DMS53 treated with DMSO at 0.1 percent for 48 hours (cell line): ENCODE results near the gene C19orf53.

Experiments used
- DNase-seq: peaks from one replicate; lab custom pipeline; 2025; ENCODE audit not compliant: unreplicated experiment; lab: John Stamatoyannopoulos, UW

C19orf53 gene

DNA sequence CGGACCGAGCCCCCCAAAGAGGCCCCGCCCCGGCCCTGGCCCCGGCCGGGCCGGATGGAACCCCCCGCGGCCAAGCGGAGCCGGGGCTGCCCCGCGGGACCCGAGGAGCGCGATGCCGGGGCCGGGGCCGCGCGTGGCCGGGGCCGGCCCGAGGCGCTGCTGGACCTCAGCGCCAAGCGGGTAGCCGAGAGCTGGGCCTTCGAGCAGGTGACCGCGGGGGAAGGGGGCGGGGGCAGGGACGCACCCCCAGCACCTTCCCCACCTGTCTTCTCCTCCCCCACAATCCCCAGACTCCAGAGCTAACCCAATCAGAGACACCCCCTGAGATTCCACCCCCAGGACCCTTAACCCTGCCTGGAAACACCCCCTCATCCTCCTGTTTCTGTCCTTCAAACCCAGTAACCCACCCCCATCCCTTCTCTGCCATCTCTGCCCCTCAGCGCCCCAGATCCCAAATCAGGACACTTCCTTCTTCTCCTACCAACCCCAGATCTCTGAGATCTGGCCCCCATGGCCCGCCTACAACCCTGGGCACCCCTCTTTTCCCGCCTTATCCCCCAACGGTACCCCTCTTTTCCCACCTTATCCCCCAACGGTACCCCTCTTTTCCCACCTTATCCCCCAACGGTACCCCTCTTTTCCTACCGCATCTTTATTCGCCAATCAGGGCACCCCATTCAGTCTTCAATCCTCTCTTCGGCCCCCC is 21.5 kb downstream of the C19orf53 start:
- no peak for DNase-seq

DNA sequence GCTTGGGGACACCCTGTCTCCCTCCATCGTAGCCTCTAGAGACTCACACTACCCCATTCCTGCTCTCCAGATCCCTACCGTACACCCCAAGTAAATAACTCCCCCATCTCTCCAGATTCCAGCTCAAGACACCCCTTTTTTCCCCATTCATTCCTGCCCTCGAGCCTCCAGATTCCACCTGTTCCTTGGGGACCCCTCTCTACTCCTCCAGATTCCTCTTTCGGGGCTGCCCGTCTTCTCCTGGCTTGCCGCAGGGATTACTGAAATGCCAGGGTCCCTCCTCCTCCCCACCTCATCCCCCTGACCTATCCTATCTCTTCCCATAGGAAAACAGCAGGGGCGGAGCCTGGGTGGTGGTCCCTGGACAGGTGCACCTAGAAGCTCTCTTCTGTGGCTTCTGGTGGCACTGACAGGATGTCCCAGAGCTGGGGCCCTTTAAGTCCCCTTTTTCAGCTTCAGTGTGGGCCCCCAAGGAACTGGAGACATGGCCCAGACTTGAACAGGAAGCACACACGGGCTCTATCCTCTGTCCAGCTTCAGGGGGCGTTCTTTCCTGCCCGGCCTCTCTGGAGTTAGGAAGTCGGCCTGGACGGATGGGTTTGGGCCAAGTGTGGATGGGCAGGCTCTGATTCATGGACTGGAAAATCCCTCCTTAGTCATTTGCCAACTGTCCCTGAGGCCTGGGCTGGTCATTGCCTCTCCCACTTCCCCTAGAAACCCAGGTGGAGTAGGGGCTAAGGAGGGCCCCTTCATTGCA is 22.2 kb downstream of the C19orf53 start:
- no peak for DNase-seq

DNA sequence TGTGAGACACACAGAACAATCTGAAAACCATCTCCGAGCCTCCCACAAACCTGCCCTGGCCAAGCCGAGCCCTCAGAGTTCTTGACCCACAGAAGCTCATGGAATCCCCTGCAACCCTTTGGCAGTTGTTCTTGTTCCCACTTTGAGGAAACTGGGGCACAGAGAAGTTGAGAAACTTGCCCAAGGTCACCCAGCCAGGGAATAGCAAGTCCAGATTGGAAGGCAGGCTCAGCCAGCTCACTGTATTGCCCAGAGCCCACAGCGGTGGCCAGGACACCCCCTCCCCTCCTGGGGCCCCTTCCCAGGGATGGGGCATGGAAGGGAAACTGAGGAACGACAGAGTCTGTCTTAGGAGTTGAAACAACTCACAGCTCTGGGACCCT is 22.8 kb downstream of the C19orf53 start:
- DNase-seq, result no peak

DNA sequence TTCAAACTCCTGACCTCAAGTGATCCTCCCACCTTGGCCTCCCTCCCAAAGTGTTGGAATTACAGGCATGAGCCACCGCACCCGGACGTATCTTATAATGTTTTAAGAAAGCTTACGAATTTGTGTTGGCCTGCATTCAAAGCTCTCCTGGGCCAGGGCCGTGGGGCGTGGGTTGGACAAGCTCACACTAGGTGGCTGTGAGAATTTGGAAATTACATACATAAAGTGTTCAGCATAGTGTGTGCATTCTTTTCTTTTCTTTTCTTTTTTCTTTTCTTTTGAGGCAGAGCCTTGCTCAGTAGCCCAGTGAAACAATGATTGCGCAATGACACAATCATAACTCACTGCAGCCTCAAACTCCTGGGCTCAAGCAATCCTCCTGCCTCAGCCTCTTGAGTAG is 23.6 kb downstream of the C19orf53 start:
- DNase-seq, result no peak

DNA sequence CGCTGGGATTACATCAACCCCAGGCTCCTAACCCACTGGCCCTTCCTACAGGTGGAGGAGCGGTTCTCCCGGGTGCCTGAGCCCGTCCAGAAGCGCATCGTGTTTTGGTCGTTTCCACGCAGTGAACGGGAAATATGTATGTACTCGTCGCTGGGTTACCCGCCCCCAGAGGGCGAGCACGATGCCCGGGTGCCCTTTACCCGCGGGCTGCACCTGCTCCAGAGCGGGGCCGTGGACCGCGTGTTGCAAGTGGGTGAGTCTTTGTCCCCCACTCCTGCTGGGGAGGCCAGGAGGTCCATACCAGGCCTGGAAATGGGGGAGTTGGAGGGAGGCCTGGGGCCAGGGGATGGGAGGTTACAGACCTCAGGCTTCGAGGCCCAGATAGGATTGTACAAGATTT is 25.4 kb downstream of the C19orf53 start:
- no peak for DNase-seq

DNA sequence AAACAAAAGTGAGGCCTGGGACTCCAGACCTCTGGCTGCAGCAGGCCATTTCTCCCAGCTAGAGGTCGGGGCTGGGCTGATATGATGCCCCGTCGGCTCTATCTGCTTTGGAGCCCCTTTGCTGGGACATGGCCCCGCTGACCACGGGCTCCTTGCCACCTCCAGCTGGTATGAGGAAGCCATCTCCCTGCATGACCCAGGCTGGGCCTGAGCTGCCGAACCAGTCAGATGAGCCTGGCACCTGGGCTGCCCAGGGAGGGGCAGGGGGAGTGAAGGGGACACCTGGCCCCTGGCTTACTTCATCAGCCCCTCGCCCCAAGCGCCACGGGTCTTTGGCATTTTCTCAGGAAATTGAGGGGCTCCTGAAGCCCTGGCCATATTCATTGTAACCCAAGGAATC is 28.8 kb downstream of the C19orf53 start:
- DNase-seq, result no peak

DNA sequence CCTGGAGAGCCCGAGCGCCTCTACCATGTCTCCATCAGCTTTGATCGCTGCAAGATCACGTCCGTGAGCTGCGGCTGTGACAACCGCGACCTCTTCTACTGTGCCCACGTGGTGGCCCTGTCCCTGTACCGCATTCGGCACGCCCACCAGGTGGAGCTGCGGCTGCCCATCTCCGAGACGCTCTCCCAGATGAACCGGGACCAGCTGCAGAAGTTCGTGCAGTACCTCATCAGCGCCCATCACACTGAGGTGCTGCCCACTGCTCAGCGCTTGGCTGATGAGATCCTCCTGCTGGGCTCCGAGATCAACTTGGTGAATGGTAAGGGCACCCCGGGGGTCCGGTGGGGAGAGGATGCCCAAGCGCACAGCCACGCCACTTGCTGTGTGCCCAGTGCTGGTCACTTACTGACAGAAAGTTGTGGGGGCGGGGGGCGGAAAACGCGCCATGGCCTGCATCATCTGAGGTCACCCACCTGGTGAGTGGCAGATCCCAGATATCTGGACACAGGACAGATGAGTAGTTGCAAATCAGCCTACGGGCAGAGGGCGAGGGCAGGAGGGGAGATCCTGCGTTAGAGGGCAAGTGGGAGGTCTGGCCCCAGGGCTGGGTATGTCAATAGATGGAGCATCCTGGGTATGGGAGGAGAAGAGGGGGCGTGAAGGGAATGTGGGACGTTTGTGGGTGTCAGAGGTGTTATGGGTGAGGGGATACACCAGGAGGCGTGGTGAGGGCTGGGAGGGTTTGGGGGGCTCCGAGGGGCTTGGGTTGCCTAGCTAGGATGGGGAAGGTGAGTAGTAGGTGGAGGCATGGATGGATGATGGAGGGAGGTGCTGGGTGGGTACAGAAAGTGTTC is 30.8 kb downstream of the C19orf53 start:
- no peak for DNase-seq

DNA sequence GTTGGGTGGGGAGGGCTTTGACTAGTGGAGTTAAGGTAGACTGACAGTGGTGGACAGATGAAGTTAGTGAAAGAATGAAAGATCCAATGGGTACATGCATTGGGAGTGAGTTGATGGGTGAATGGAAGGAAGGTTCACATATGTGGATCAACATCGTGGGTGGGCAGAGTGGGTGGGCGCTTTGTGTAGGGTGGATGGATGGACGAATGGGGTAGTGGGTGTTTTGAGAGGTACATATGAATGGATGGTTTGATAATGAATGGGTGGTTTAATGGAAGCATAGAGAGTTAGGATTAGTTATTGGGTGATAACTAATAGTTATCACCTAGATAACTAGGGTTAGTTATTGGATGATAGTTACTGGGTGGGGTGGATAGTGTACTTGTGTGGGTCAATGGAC is 32.5 kb downstream of the C19orf53 start:
- DNase-seq, result no peak

DNA sequence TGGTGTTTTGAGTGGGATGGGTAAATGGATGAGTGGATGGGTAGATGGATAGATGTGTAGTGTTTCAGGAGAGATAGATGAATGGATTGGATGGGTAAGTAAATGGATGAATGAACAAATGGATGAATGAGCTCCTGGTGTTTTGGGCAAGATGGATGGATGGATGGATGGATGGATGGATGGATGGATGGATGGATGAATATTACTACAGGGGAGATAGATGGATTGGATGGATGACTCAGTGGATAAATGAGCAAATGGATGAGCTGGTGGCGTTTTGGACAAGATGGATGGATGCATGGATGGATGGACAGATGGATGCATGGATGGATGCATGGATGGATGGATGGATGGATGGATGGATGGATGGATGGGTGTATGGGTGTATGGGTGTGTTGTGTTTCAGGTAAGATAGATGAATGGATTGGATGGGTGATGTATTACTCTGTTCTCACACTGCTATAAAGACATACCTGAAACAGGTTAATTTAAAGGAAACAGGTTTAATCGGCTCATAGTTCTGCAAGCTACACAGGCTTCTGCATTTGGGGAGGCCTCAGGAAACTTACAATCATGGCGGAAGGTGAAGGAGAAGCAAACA is 33.3 kb downstream of the C19orf53 start:
- DNase-seq, result no peak

DNA sequence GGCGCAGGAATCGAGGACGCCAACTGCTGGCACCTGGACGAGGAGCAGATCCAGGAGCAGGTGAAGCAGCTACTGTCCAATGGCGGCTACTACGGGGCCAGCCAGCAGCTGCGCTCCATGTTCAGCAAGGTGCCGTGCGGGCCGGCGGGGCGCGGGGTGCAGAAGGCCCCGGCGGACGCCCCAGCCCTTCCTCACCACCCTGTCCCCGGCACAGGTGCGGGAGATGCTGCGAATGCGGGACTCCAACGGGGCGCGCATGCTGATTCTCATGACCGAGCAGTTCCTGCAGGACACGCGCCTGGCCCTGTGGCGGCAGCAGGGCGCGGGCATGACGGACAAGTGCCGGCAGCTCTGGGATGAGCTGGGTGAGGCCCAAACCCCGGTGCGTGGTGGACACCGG is 34.6 kb downstream of the C19orf53 start:
- no peak for DNase-seq

DNA sequence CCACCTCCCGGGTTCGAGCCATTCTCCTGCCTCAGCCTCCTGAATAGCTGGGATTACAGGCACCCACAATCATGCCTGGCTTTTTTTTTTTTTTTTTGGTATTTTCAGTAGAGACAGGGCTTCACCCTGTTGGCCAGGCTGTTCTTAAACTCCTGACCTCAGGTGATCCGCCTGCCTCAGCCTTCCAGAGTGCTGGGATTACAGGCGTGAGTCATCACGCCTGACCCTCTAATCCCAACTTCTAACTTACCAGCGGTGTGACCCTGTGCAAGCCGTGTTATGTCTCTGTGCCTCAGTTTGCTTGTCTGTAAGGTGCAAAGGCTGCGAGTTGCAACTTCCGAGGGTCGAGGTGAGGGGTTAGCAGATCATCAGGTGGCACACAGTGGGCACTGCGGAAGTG is 38.3 kb downstream of the C19orf53 start:
- no peak for DNase-seq

DNA sequence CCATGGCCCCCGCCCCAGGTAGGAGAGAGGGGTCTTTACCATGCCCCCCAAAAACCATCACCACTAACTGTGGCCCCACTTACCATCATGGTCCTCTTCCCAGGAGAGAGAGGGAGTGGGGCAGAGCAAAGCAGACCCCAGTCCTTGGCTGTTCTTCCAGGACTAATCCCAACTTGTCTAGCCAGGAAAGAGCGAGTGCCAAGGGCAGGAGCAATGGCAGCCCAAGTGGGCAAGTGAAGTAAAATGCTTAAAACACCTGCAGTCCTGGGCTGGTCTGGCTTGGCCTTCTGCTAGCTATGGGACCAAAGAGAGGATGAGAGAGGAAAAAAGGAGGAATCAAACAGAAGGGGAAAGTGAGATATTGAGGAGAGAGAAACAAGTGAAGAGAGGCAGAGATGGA is 38.9 kb downstream of the C19orf53 start:
- DNase-seq, result no peak

DNA sequence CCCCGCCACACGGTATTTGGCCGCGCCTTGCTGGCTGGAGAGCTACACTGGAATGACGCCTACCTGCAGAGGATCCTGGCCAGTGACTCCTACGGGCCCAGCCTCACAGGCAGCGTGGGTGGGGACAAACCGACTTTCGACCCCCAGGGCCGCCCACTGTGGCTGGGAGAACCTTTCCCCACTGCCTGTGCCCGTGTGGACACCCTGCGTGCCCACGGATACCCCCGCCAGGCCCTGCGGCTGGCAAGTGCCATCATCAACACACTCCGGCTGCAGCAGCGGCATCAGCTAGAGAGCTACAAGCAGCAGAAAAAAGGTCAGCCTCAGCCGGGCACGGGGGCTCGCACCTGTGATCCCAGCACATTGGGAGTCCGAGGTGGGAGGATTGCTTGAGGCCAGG is 40.3 kb downstream of the C19orf53 start:
- no peak for DNase-seq

DNA sequence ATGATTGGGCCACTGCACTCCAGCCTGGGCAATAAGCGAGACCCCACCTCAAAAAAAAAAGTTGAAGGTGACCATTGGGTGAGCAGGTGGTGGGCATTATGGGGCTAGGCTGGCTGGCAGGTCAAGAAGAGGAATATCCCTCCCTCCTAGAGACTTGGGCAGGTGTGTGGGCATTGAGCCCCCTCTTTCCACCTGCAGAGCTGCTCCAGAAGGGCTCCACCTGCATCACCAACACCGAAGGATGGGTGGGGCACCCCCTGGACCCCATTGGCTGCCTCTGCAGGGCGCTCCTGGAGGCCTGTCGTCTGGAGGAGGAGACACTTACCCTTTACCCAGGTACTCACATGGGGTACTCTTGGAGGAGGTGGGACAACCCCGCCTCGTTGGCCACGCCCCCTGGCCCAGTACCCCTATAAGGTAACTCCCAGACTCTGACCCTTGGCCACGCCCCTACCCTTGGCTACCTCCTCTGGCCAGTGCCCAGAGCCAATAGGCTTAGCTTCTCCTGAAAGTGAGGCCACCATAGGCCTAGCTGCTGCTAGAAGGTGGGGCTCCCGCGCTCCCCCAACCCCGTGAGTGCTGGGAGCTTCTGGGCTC is 42.9 kb downstream of the C19orf53 start:
- peak; percentile 63 for DNase-seq

DNA sequence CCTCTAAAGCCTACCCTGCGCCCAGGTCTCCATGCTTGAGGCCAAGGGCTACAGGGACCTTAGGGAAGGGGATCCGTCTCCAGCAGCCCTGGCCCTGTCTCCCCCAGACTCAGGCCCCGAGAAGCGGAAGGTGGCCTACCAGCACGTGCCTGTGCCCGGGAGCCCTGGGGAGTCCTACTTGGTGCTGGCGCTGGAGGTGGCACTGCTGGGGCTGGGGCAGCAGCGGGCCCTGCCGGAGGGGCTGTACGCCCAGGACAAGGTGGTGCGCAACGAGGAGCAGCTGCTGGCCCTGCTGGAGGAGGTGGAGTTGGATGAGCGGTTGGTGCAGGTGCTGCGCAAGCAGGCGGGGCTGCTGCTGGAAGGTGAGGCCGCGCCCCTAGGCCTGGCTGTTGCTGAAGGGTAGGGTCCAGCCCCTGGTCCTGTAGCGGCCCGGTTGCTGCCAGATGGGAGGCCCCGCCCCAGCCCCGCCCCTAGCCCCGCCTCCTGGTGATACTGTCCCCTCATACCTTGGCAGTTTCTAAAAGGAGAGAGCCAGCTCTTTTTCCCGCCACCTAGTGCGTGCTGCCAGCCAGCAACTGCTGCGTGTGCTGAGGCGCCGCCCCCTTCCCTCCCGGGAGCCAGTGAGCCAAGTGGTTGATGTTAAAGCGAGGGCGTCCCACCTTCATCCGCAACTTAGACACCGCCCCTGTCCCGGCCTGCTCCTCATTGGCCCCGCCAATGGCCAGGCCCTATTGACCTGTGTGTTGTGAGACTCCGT is 43.5 kb downstream of the C19orf53 start:
- peak; percentile 95 for DNase-seq

DNA sequence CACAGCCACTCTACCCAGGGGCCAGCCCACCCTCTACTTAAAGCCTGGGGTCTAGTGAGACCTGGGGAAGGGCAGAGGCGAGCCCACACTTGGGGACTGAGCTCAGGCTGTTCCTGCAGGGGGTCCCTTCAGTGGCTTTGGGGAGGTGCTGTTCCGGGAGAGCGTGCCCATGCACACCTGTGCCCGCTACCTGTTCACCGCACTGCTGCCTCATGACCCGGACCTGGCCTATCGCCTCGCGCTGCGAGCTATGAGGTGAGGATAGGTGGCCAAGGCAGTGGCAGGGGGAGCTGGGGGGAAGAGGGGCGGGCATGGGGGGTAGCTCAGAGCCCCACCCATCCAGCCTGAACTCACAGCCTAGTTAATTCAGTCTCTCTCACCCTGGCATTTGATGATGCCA is 45.0 kb downstream of the C19orf53 start:
- no peak for DNase-seq

DNA sequence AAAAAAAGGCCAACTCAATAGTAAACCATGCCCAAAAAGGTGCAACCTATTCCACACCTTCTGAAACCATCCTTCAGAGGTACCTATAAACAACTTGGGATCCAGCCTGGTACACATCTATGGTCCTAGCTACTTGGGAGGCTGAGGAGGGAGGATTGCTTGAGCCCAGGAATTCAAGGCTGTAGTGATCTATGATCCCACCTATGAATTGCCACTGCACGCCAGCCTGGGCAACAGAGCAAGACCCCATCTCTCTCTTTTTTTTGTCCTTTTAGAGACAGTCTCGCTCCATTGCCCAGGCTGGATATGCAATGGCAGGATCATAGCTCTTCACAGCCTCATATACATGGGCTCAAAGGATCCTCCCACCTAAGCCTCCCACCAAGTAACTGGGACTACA is 47.0 kb downstream of the C19orf53 start:
- DNase-seq, result no peak

DNA sequence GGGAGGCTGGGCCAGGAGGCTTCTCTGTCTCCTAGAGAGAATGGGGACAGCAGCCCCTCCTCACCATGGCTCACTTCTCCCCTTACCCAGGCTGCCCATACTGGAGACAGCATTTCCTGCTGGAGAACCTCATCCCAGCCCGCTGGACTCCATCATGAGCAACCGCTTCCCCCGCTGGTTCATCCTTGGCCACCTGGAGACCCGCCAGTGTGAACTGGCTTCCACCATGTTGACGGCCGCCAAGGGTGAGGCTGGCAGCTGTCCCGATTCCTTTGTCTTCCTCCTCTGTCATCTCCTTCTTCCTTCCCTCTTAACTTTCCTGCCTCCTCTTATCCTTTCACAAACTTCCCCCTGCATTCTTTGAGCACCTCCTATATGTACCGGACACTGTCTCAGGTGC is 49.0 kb downstream of the C19orf53 start:
- DNase-seq, result no peak

DNA sequence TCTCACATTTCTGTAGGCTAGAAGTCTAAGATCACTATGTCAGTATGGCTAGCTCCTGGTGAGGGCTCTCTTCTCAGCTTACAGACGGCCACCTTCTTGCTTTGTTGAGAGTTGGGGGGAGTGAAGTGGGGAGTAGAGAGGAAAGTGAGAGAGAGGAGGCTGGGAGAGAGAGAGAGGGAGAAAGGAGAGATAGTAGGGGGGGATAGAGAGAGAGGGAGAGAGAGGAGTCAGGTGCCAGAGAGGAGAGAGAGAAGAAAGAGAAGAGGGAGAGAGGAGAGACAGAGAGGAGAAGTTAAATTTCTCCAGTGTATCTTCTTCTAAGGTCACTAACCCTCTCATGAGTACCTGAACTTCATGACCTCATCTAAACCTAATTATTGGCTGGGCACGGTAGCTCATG is 49.6 kb downstream of the C19orf53 start:
- DNase-seq, result no peak

DNA sequence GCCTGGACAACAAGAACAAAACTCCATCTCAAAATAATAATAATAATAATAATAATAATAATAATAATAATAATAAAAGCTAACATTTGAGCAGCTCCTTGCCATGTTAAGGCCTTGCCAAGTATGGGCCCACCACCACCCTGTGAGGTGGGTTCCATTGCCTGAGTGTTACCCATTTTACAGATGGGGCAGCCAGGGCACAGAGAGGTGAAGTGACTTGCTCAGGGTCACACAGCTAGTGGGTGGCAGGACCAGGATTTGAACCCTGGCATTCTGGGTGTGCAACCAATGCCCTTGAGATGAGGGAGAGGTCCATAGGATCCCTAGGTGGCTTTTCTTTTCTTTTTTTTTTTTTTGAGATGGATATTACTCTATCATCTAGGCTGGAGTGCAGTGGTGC is 50.4 kb downstream of the C19orf53 start:
- DNase-seq, result no peak
